ENCODE measurements around the gene IL4I1.

Gene IL4I1

GRCh38 chr19:49870309-49870901, 26.3 kb downstream of the IL4I1 start:
- in situ Hi-C loops (cut with MboI; ENCODE audit: low sequenced_read_pairs, unreplicated experiment): no loop called here
- DNase-seq (ENCODE audit: low spot score): no peak
- no peak for TF ChIP-seq CTCF (IDR thresholded peaks at IDR 0.05; ENCODE audit: borderline replicate concordance, control extremely low read depth, extremely low read depth, insufficient read depth, missing control alignments)

- no peak for TF ChIP-seq CTCF (IDR thresholded peaks at IDR 0.05; ENCODE audit: borderline replicate concordance, control extremely low read depth, extremely low read depth, insufficient read depth, missing control alignments)
- peak; percentile 91 for DNase-seq (ENCODE audit: low spot score)
- in situ Hi-C loops (cut with MboI; ENCODE audit: low sequenced_read_pairs, unreplicated experiment): no loop called here
Observed at GRCh38 chr19:49869484-49870308, 27.0 kb downstream of the IL4I1 start.

GRCh38 chr19:49869009-49869483, 27.6 kb downstream of the IL4I1 start:
- in situ Hi-C loops (cut with MboI; ENCODE audit: low sequenced_read_pairs, unreplicated experiment): no loop called here
- TF ChIP-seq CTCF (IDR thresholded peaks at IDR 0.05; ENCODE audit: borderline replicate concordance, control extremely low read depth, extremely low read depth, insufficient read depth, missing control alignments): no peak
- no peak for DNase-seq (ENCODE audit: low spot score)

GRCh38 chr19:49866933-49867782, 29.5 kb downstream of the IL4I1 start, which contains the start of gene PNKP:
TSS of gene PNKP (minus strand) at chr19:49867576. CDS start at chr19:49867204, 372 bp downstream.
- in situ Hi-C loops (cut with MboI; ENCODE audit: low sequenced_read_pairs, unreplicated experiment): no loop called here
- peak; percentile 96 for DNase-seq (ENCODE audit: low spot score)
- no peak for TF ChIP-seq CTCF (IDR thresholded peaks at IDR 0.05; ENCODE audit: borderline replicate concordance, control extremely low read depth, extremely low read depth, insufficient read depth, missing control alignments)

GRCh38 chr19:49864890-49865289, 31.8 kb downstream of the IL4I1 start:
- DNase-seq (ENCODE audit: low spot score): no peak
- no peak for TF ChIP-seq CTCF (IDR thresholded peaks at IDR 0.05; ENCODE audit: borderline replicate concordance, control extremely low read depth, extremely low read depth, insufficient read depth, missing control alignments)
- in situ Hi-C loops (cut with MboI; ENCODE audit: low sequenced_read_pairs, unreplicated experiment): no loop called here

- TF ChIP-seq CTCF (IDR thresholded peaks at IDR 0.05; ENCODE audit: borderline replicate concordance, control extremely low read depth, extremely low read depth, insufficient read depth, missing control alignments): no peak
- no peak for DNase-seq (ENCODE audit: low spot score)
- in situ Hi-C loops (cut with MboI; ENCODE audit: low sequenced_read_pairs, unreplicated experiment): no loop called here
Observed at GRCh38 chr19:49863935-49864320, 32.8 kb downstream of the IL4I1 start.
